ENCODE data around the gene PRSS22. TPM values are rescaled to one million over a fixed set of nuclear protein-coding genes. Genes with fewer than 3 reads are reported as not detected.
A peak's percentile ranks its signal among the peaks of the same experiment; 100 is the strongest.

PRSS22 gene
- total and polyA plus RNA-seq, 2 experiments from 2014 or later = 1.3 to 2.0 TPM

DNA sequence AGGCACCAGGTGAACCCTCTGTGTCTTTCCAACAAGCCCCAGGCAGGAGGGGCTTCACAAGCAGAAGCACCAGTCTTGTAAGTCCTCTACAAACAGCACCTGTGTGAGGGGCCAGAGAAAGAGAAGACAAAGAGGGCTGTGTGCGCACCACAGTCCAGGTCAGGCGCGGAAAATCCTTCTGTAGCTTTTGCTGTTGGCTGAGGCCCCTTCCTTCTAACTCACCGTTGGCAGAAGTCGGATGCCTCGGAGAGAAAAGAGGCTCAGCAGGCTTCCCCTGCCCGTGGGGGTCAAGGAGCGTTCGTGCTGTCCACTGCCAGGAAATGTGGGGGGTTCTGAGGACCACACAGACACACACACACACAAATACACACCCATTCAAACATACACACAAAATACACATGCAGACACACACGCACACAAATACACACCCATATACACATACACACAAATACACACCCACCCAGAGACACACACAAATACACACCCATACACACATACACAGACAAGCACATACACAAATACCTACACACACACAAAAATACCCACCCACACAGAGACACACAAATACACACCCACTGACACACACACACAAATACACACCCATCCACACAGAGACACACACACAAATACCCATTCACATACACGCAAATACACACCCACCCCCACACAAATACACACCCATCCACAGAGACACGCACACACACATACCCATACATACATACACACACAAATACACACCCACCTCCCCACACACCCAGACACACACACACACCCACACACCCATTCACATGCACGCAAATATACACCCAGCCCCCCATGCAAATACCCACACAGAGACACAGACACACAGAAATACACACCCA is 21.1 kb downstream of the PRSS22 start (continued):
- TF ChIP-seq, protein P1, sequence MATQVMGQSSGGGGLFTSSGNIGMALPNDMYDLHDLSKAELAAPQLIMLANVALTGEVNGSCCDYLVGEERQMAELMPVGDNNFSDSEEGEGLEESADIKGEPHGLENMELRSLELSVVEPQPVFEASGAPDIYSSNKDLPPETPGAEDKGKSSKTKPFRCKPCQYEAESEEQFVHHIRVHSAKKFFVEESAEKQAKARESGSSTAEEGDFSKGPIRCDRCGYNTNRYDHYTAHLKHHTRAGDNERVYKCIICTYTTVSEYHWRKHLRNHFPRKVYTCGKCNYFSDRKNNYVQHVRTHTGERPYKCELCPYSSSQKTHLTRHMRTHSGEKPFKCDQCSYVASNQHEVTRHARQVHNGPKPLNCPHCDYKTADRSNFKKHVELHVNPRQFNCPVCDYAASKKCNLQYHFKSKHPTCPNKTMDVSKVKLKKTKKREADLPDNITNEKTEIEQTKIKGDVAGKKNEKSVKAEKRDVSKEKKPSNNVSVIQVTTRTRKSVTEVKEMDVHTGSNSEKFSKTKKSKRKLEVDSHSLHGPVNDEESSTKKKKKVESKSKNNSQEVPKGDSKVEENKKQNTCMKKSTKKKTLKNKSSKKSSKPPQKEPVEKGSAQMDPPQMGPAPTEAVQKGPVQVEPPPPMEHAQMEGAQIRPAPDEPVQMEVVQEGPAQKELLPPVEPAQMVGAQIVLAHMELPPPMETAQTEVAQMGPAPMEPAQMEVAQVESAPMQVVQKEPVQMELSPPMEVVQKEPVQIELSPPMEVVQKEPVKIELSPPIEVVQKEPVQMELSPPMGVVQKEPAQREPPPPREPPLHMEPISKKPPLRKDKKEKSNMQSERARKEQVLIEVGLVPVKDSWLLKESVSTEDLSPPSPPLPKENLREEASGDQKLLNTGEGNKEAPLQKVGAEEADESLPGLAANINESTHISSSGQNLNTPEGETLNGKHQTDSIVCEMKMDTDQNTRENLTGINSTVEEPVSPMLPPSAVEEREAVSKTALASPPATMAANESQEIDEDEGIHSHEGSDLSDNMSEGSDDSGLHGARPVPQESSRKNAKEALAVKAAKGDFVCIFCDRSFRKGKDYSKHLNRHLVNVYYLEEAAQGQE (IDR thresholded peaks at IDR 0.05; ENCODE audit: unreplicated experiment) = no peak
- TF ChIP-seq ZNF114 (CRISPR knock-in tag; IDR thresholded peaks at IDR 0.05) (no peak), POLR2AphosphoS5 (IDR thresholded peaks at IDR 0.05; ENCODE audit: low read depth) (no peak), ZNF331 (CRISPR knock-in tag; IDR thresholded peaks at IDR 0.05; ENCODE audit: low read depth) (no peak), EZH2 (IDR thresholded peaks at IDR 0.05; ENCODE audit: low read depth, unreplicated experiment) (no peak)

DNA sequence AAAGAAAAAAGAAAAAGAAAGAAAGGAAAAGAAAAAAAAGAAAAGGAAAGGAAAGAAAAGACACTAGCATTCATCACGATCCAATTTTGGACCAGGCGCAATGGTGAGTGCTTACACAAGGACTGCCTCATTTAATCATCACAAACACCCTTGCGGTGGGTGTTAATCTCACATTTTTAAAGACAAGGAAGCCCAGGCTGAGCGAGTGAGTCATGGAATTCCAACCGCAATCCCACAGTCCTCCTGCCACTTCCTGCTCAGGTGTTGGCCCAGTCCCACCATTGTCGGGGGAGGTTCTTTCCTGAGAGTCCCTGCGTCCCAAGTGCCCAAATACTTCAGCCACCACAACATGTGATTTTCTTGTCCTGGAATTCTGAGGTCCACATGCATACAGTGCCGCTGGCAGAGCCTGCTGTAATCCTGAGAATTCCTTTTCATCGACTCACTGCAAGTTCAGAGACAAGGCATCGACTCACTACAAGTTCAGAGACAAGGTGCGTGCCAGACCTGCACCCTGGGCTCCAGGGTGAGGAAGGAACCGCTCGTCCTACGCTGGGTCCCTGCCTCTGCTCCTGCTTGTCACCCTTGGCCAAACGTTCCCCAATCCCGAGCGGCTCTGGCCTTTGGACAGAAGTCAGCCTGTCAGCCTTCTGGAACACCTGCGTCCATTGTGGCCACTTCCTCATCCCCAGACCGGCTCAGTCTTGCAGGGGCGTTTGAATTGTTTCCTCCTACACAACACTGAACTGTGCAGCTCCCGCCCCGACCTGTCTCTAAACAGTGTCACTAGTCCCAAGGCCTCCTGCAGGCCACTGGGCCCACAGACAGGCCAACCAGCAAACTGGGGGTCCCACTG is 22.1 kb downstream of the PRSS22 start:
- Mint-ChIP-seq H3K27ac (peak overlapping the region; percentile 71; the same call in 1 of the 2 replicates), H3K4me1 (peaks cover 14% of the 10 kb centered on the region), H3K27me3 (ENCODE audit: insufficient read depth, low read depth, poor library complexity) (peaks cover 18% of the 10 kb centered on the region), H3K4me3 (no peak overlapping the region), H3K9me3 (no peaks in the 10 kb centered on the region; the same call in 1 of the 3 replicates), H3K36me3 (ENCODE audit: low read depth) (no peaks in the 10 kb centered on the region)
- no peaks in the 10 kb centered on the region for H3K36me3 ChIP-seq (ENCODE audit: insufficient read depth)
- no peak for TF ChIP-seq ZNF331 (CRISPR knock-in tag; IDR thresholded peaks at IDR 0.05; ENCODE audit: low read depth)
- no peaks in the 10 kb centered on the region for H3K27me3 ChIP-seq (ENCODE audit: insufficient read depth)
- H3K9me2 ChIP-seq (ENCODE audit: insufficient read depth) = no peaks in the 10 kb centered on the region
- H3K27ac ChIP-seq (ENCODE audit: low read depth) = no peak overlapping the region
- DNase-seq (ENCODE audit: low spot score) (peak; percentile 56), ATAC-seq (no peak)
- no peaks in the 10 kb centered on the region for H4K20me1 ChIP-seq (replicated peaks; ENCODE audit: insufficient read depth)
- no peak overlapping the region for H3K4me3 ChIP-seq
- H2AFZ ChIP-seq = peak overlapping the region; percentile 60; the same call in 1 of the 2 replicates
- no peak overlapping the region for H3K4me2 ChIP-seq
- H3K79me2 ChIP-seq (replicated peaks; ENCODE audit: insufficient read depth) = no peaks in the 10 kb centered on the region
- no peaks in the 10 kb centered on the region; the same call in 1 of the 2 replicates for H3F3A ChIP-seq (replicated peaks; ENCODE audit: low read depth)
- H3K4me1 ChIP-seq (ENCODE audit: insufficient read depth) = no peaks in the 10 kb centered on the region

GRCh38 chr16:2834968-2835367 is 23.0 kb downstream of the PRSS22 start:
- Histone ChIP-seq H3K4me2 (no peak overlapping the region), H3K4me1 (ENCODE audit: insufficient read depth) (no peaks in the 10 kb centered on the region), H2AFZ (no peak overlapping the region), H3K27ac (ENCODE audit: low read depth) (no peak overlapping the region), H3K27me3 (ENCODE audit: insufficient read depth) (no peaks in the 10 kb centered on the region), H3K79me2 (replicated peaks; ENCODE audit: insufficient read depth) (no peaks in the 10 kb centered on the region), H4K20me1 (replicated peaks; ENCODE audit: insufficient read depth) (no peaks in the 10 kb centered on the region), H3K36me3 (ENCODE audit: insufficient read depth) (no peaks in the 10 kb centered on the region), H3F3A (replicated peaks; ENCODE audit: low read depth) (no peaks in the 10 kb centered on the region; the same call in 1 of the 2 replicates), H3K9me2 (ENCODE audit: insufficient read depth) (no peaks in the 10 kb centered on the region), H3K4me3 (no peak overlapping the region)
- DNase-seq (ENCODE audit: low spot score) (no peak), ATAC-seq (no peak)
- H3K9me3 Mint-ChIP-seq = no peaks in the 10 kb centered on the region; the same call in 1 of the 3 replicates
- H3K36me3 Mint-ChIP-seq (ENCODE audit: low read depth) = no peaks in the 10 kb centered on the region
- no peak overlapping the region for H3K4me3 Mint-ChIP-seq
- peaks cover 14% of the 10 kb centered on the region for H3K4me1 Mint-ChIP-seq
- no peak overlapping the region for H3K27ac Mint-ChIP-seq
- H3K27me3 Mint-ChIP-seq (ENCODE audit: insufficient read depth, low read depth, poor library complexity) = peaks cover 18% of the 10 kb centered on the region
- no peak for TF ChIP-seq EZH2phosphoT487 (IDR thresholded peaks at IDR 0.05; ENCODE audit: unreplicated experiment)
- no peak for TF ChIP-seq CTCF (conservative IDR thresholded peaks at IDR 0.05; ENCODE audit: low read depth in 2 of 2)

Data from GM23338 (cell line).